Mammary epithelial cell (primary cell): ENCODE results near the gene RNU4-1.

ENCODE experiments used
- CTCF ChIP-seq, 2 donors: IDR thresholded peaks in 1 of 2; conservative IDR thresholded peaks in 1 of 2; 2 replicates each; pipeline ENCODE4 v1.5.1; 2011 to 2012; ENCODE audit warnings: inconsistent platforms in 2 of 2, low read length in 2 of 2, mild to moderate bottlenecking in 2 of 2, control low read depth in 1 of 2, low read depth in 1 of 2; ENCODE audit not compliant: insufficient read depth in 1 of 2; ENCODE audit errors: extremely low read depth in 1 of 2
- EZH2 ChIP-seq: IDR thresholded peaks from 2 replicates; pipeline ENCODE4 v1.6.1; 2012; ENCODE audit warnings: low read length, inconsistent platforms, borderline replicate concordance

GRCh38 chr12:120264086-120264903, 28.7 kb downstream of the RNU4-1 start:
- TF ChIP-seq CTCF (conservative IDR thresholded peaks at IDR 0.05 in 1 of 2, IDR thresholded peaks at IDR 0.05 in 1 of 2; ENCODE audit: extremely low read depth in 1 of 2, insufficient read depth in 1 of 2, low read depth in 1 of 2, low read length in 2 of 2) (no peak), EZH2 (no peak)
